ENCODE measurements around the gene URM1.

DNA sequence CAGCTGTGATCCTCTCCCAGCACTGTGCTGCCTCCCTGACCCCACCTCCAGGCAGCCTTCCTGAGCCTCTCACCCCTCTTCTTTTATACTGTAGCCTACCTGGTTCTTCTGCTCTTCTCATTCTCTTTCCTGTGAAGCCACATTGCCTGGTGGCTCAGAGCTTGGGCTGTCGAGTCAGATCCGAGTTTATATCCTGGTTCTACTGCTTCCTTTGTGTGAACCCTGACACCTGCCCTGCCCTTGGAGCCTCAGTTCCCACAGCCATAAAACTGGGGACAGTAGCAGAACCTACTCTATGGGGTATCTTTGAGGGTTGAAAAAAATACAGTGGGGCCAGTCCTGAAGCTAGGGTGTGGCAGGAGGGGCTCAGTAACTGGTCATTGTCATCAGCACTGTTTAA lies 22.0 kb upstream of the URM1 start:
- TF ChIP-seq, protein P1, sequence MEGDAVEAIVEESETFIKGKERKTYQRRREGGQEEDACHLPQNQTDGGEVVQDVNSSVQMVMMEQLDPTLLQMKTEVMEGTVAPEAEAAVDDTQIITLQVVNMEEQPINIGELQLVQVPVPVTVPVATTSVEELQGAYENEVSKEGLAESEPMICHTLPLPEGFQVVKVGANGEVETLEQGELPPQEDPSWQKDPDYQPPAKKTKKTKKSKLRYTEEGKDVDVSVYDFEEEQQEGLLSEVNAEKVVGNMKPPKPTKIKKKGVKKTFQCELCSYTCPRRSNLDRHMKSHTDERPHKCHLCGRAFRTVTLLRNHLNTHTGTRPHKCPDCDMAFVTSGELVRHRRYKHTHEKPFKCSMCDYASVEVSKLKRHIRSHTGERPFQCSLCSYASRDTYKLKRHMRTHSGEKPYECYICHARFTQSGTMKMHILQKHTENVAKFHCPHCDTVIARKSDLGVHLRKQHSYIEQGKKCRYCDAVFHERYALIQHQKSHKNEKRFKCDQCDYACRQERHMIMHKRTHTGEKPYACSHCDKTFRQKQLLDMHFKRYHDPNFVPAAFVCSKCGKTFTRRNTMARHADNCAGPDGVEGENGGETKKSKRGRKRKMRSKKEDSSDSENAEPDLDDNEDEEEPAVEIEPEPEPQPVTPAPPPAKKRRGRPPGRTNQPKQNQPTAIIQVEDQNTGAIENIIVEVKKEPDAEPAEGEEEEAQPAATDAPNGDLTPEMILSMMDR (IDR thresholded peaks at IDR 0.05) = no peak
- no peak for TF ChIP-seq ZFX (IDR thresholded peaks at IDR 0.05; ENCODE audit: borderline replicate concordance)

Data from 22Rv1 (cell line).